Measurements from ENCODE around the gene CLPSL2.

Gene CLPSL2

GRCh38 chr6:35739645-35740524, 36.5 kb upstream of the CLPSL2 start:
- Histone ChIP-seq H2AK5ac (ENCODE audit: low read length, severe bottlenecking) (no peak overlapping the region), H2BK120ac (ENCODE audit: low read depth, low read length) (no peak overlapping the region), H3K4me3 (ENCODE audit: insufficient read depth in 1 of 2, low read depth in 1 of 2, low read length in 2 of 2) (no peak overlapping the region), H3K4me1 (ENCODE audit: control insufficient read depth, insufficient read depth, low read depth, low read length) (no peaks in the 10 kb centered on the region), H2BK5ac (ENCODE audit: low read depth, low read length, poor library complexity, severe bottlenecking) (no peak overlapping the region), H3K27me3 (ENCODE audit: control insufficient read depth in 1 of 2, insufficient read depth in 1 of 2, low read length in 2 of 2) (peaks cover 0 to 9% of the 10 kb centered on the region in 2 experiments), H4K8ac (ENCODE audit: low read length) (no peak overlapping the region), H3K4ac (ENCODE audit: low read depth in 1 of 2, low read length in 2 of 2) (no peak overlapping the region), H3K9me3 (ENCODE audit: control insufficient read depth, low read length) (no peaks in the 10 kb centered on the region), H3K9ac (ENCODE audit: low read length) (no peak overlapping the region), H3K4me2 (ENCODE audit: low read length, poor library complexity, severe bottlenecking) (no peak overlapping the region), H3K23ac (ENCODE audit: low read length in 2 of 2) (no peak overlapping the region), H3K14ac (ENCODE audit: low read length in 2 of 2) (no peak overlapping the region), H2AFZ (ENCODE audit: low read depth, low read length) (no peak overlapping the region), H3K36me3 (ENCODE audit: control insufficient read depth in 1 of 2, insufficient read depth in 2 of 2, low read depth in 1 of 2, low read length in 2 of 2) (no peaks in the 10 kb centered on the region), H3K79me1 (replicated peaks; ENCODE audit: low read length, poor library complexity, severe bottlenecking) (no peaks in the 10 kb centered on the region), H4K91ac (ENCODE audit: low read length) (no peak overlapping the region), H2BK15ac (ENCODE audit: low read depth, poor library complexity, severe bottlenecking) (no peak overlapping the region), H2BK12ac (ENCODE audit: low read length in 2 of 2) (no peak overlapping the region), H3K27ac (ENCODE audit: low read length, poor library complexity, severe bottlenecking) (no peak overlapping the region), H3K18ac (ENCODE audit: low read depth in 1 of 2, low read length in 2 of 2) (peak overlapping the region in 1 of 2 experiments; percentile 34)
- DNase-seq, result no peak
- WGBS, result 68% methylated on average over 4 of the region's 5 CpGs

- Histone ChIP-seq H4K8ac (ENCODE audit: low read length) (no peak overlapping the region), H2BK12ac (ENCODE audit: low read length in 2 of 2) (no peak overlapping the region), H3K23ac (ENCODE audit: low read length in 2 of 2) (no peak overlapping the region), H2BK15ac (ENCODE audit: low read depth, poor library complexity, severe bottlenecking) (no peak overlapping the region), H4K91ac (ENCODE audit: low read length) (no peak overlapping the region), H3K14ac (ENCODE audit: low read length in 2 of 2) (no peak overlapping the region), H2BK5ac (ENCODE audit: low read depth, low read length, poor library complexity, severe bottlenecking) (no peak overlapping the region), H3K9ac (ENCODE audit: low read length) (no peak overlapping the region), H3K36me3 (ENCODE audit: control insufficient read depth in 1 of 2, insufficient read depth in 2 of 2, low read depth in 1 of 2, low read length in 2 of 2) (no peaks in the 10 kb centered on the region), H3K9me3 (ENCODE audit: control insufficient read depth, low read length) (peaks cover 6% of the 10 kb centered on the region), H3K18ac (ENCODE audit: low read depth in 1 of 2, low read length in 2 of 2) (no peak overlapping the region), H3K4me2 (ENCODE audit: low read length, poor library complexity, severe bottlenecking) (no peak overlapping the region), H2AFZ (ENCODE audit: low read depth, low read length) (no peak overlapping the region), H3K79me1 (replicated peaks; ENCODE audit: low read length, poor library complexity, severe bottlenecking) (no peaks in the 10 kb centered on the region), H3K27me3 (ENCODE audit: control insufficient read depth in 1 of 2, insufficient read depth in 1 of 2, low read length in 2 of 2) (peaks cover 3 to 22% of the 10 kb centered on the region in 2 experiments), H3K4ac (ENCODE audit: low read depth in 1 of 2, low read length in 2 of 2) (no peak overlapping the region), H3K4me1 (ENCODE audit: control insufficient read depth, insufficient read depth, low read depth, low read length) (no peaks in the 10 kb centered on the region), H2BK120ac (ENCODE audit: low read depth, low read length) (no peak overlapping the region), H2AK5ac (ENCODE audit: low read length, severe bottlenecking) (no peak overlapping the region), H3K27ac (ENCODE audit: low read length, poor library complexity, severe bottlenecking) (no peak overlapping the region), H3K4me3 (ENCODE audit: insufficient read depth in 1 of 2, low read depth in 1 of 2, low read length in 2 of 2) (no peak overlapping the region)
- no peak for DNase-seq
- WGBS, result 56% methylated on average over 8 of the region's 8 CpGs
These were observed 33.6 kb upstream of the CLPSL2 start for GRCh38 chr6:35742842-35743241.

GRCh38 chr6:35745509-35745908, 30.9 kb upstream of the CLPSL2 start:
- Histone ChIP-seq H3K27me3 (ENCODE audit: control insufficient read depth in 1 of 2, insufficient read depth in 1 of 2, low read length in 2 of 2) (peaks cover 3 to 26% of the 10 kb centered on the region in 2 experiments), H3K27ac (ENCODE audit: low read length, poor library complexity, severe bottlenecking) (no peak overlapping the region), H3K4ac (ENCODE audit: low read depth in 1 of 2, low read length in 2 of 2) (no peak overlapping the region), H3K4me2 (ENCODE audit: low read length, poor library complexity, severe bottlenecking) (no peak overlapping the region), H4K8ac (ENCODE audit: low read length) (no peak overlapping the region), H3K4me3 (ENCODE audit: insufficient read depth in 1 of 2, low read depth in 1 of 2, low read length in 2 of 2) (no peak overlapping the region), H3K4me1 (ENCODE audit: control insufficient read depth, insufficient read depth, low read depth, low read length) (no peaks in the 10 kb centered on the region), H3K79me1 (replicated peaks; ENCODE audit: low read length, poor library complexity, severe bottlenecking) (no peaks in the 10 kb centered on the region), H3K18ac (ENCODE audit: low read depth in 1 of 2, low read length in 2 of 2) (no peak overlapping the region), H2AFZ (ENCODE audit: low read depth, low read length) (no peak overlapping the region), H2BK5ac (ENCODE audit: low read depth, low read length, poor library complexity, severe bottlenecking) (no peak overlapping the region), H2BK12ac (ENCODE audit: low read length in 2 of 2) (no peak overlapping the region), H3K9ac (ENCODE audit: low read length) (no peak overlapping the region), H3K36me3 (ENCODE audit: control insufficient read depth in 1 of 2, insufficient read depth in 2 of 2, low read depth in 1 of 2, low read length in 2 of 2) (no peaks in the 10 kb centered on the region), H4K91ac (ENCODE audit: low read length) (no peak overlapping the region), H3K23ac (ENCODE audit: low read length in 2 of 2) (no peak overlapping the region), H3K9me3 (ENCODE audit: control insufficient read depth, low read length) (peaks cover 8% of the 10 kb centered on the region), H2BK15ac (ENCODE audit: low read depth, poor library complexity, severe bottlenecking) (no peak overlapping the region), H2AK5ac (ENCODE audit: low read length, severe bottlenecking) (no peak overlapping the region), H2BK120ac (ENCODE audit: low read depth, low read length) (no peak overlapping the region), H3K14ac (ENCODE audit: low read length in 2 of 2) (no peak overlapping the region)
- DNase-seq, result no peak
- 98% methylated on average over 7 of the region's 7 CpGs for WGBS

- no peaks in the 10 kb centered on the region for H3K36me3 ChIP-seq (ENCODE audit: control insufficient read depth in 1 of 2, insufficient read depth in 2 of 2, low read depth in 1 of 2, low read length in 2 of 2)
- no peak overlapping the region for H4K91ac ChIP-seq (ENCODE audit: low read length)
- no peak overlapping the region for H3K23ac ChIP-seq (ENCODE audit: low read length in 2 of 2)
- no peak overlapping the region for H4K8ac ChIP-seq (ENCODE audit: low read length)
- no peak overlapping the region for H3K18ac ChIP-seq (ENCODE audit: low read depth in 1 of 2, low read length in 2 of 2)
- no peak for DNase-seq
- no peaks in the 10 kb centered on the region for H3K4me1 ChIP-seq (ENCODE audit: control insufficient read depth, insufficient read depth, low read depth, low read length)
- no peak overlapping the region for H3K9ac ChIP-seq (ENCODE audit: low read length)
- H3K27ac ChIP-seq (ENCODE audit: low read length, poor library complexity, severe bottlenecking), result no peak overlapping the region
- WGBS, result 91% methylated on average over 3 of the region's 3 CpGs
- H3K4me2 ChIP-seq (ENCODE audit: low read length, poor library complexity, severe bottlenecking), result no peak overlapping the region
- no peak overlapping the region for H3K4me3 ChIP-seq (ENCODE audit: insufficient read depth in 1 of 2, low read depth in 1 of 2, low read length in 2 of 2)
- H2BK120ac ChIP-seq (ENCODE audit: low read depth, low read length), result no peak overlapping the region
- no peak overlapping the region for H3K14ac ChIP-seq (ENCODE audit: low read length in 2 of 2)
- H3K79me1 ChIP-seq (replicated peaks; ENCODE audit: low read length, poor library complexity, severe bottlenecking), result no peaks in the 10 kb centered on the region
- H2AK5ac ChIP-seq (ENCODE audit: low read length, severe bottlenecking), result no peak overlapping the region
- peaks cover 3 to 33% of the 10 kb centered on the region in 2 experiments for H3K27me3 ChIP-seq (ENCODE audit: control insufficient read depth in 1 of 2, insufficient read depth in 1 of 2, low read length in 2 of 2)
- no peak overlapping the region for H2BK5ac ChIP-seq (ENCODE audit: low read depth, low read length, poor library complexity, severe bottlenecking)
- no peak overlapping the region for H2BK12ac ChIP-seq (ENCODE audit: low read length in 2 of 2)
- no peak overlapping the region for H3K4ac ChIP-seq (ENCODE audit: low read depth in 1 of 2, low read length in 2 of 2)
- H2BK15ac ChIP-seq (ENCODE audit: low read depth, poor library complexity, severe bottlenecking), result no peak overlapping the region
- peaks cover 8% of the 10 kb centered on the region for H3K9me3 ChIP-seq (ENCODE audit: control insufficient read depth, low read length)
- no peak overlapping the region for H2AFZ ChIP-seq (ENCODE audit: low read depth, low read length)
These were observed 29.9 kb upstream of the CLPSL2 start for GRCh38 chr6:35746516-35746915.

Measured in mesenchymal stem cell (in vitro differentiated cells and primary cell).